ENCODE data around the gene EPO. TPM values are rescaled to one million over a fixed set of nuclear protein-coding genes. Genes with fewer than 3 reads are reported as not detected.

Gene EPO
- total and polyA plus RNA-seq, 2 of the 8 experiments (the other 6 are each of a cell fraction or from before 2014, with no cell fraction given) = 0.42 to 0.95 TPM

DNA sequence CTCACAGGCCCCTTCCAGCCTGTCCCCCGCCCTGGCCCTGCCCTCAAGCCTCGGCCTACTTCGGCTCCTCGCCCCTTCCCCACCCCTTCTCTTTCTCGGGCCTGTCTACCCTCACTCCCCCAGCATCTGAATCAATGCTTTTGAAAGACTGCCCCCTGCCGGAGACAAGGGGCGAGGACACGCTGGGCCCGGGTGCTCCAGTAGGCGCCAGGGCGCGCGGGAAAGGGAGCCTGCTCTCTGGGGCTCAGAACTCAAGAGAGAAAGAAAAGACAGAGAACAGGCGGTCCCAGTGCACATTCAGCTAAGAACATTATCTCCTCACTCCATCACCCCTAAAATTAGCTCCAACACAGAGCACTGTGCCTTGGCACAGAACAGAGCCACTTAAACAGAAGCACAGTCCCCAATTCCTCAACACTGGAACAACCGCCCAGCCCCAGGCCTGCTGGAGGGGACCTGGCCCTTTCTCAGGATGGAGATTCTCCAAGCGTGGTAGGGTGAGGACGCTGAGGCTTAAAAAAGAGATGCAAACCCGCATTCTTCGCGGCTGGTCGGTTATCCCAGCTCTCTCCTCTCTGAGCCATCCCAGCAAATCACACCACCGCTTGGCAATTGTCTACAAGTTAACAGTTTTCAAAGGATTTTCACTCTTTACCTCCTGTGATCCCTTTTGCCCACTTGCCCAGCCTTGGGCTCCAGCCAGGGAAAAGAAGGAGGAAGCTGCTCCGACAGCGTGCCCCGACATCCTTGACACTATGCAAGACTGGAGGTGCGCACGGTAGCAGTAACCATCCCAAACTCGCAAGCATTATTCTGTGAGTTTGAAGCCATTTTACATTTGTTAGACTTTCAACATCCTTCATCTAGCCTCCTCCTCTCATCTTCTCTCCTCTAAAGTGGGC, 28.3 kb upstream of the EPO start (continued):
- no peak for TF ChIP-seq BCL11A (IDR thresholded peaks at IDR 0.05; ENCODE audit: low read depth in 2 of 2, low read length in 2 of 2)
- no peak; the same call in 1 of the 2 replicates for TF ChIP-seq POLR2AphosphoS5 (IDR thresholded peaks at IDR 0.05; ENCODE audit: low read depth, low read length)
- no peak for TF ChIP-seq CBX5 (IDR thresholded peaks at IDR 0.05; ENCODE audit: low read depth, low read length)

All from H1 (cell line).